NOMO-1 treated with DMSO at 0.1 percent for 48 hours (cell line): ENCODE measurements around the gene DIS3L2.

Source experiments
- DNase-seq: peaks from one replicate; lab custom pipeline; 2025; ENCODE audit not compliant: unreplicated experiment; lab: John Stamatoyannopoulos, UW

Gene DIS3L2

GRCh38 chr2:231955758-231956472 is 5.6 kb upstream of the DIS3L2 start:
- DNase-seq: no peak

- DNase-seq: no peak
These were observed 3.4 kb upstream of the DIS3L2 start for GRCh38 chr2:231957913-231958763.

GRCh38 chr2:231960810-231961348 is 634 bp upstream of the DIS3L2 start:
- DNase-seq: no peak

- peak; percentile 60 for DNase-seq
These were observed 3.6 kb downstream of the DIS3L2 start for GRCh38 chr2:231965102-231965501.

GRCh38 chr2:231966886-231967285 is 5.4 kb downstream of the DIS3L2 start:
- DNase-seq: no peak

- DNase-seq: no peak
These were observed 7.3 kb downstream of the DIS3L2 start for GRCh38 chr2:231968820-231969219.

- no peak for DNase-seq
These were observed 8.9 kb downstream of the DIS3L2 start for GRCh38 chr2:231970461-231970860.

GRCh38 chr2:231975001-231975400 is 13.5 kb downstream of the DIS3L2 start:
- no peak for DNase-seq

GRCh38 chr2:231977430-231977829 is 15.9 kb downstream of the DIS3L2 start:
- DNase-seq: no peak

- DNase-seq: no peak
These were observed 23.5 kb downstream of the DIS3L2 start for GRCh38 chr2:231984992-231985391.

- no peak for DNase-seq
These were observed 24.3 kb downstream of the DIS3L2 start for GRCh38 chr2:231985823-231986261.

GRCh38 chr2:231987124-231987727 is 25.7 kb downstream of the DIS3L2 start:
- DNase-seq: no peak

- DNase-seq: no peak
These were observed 26.8 kb downstream of the DIS3L2 start for GRCh38 chr2:231988179-231988866.

GRCh38 chr2:231991664-231992063 is 30.2 kb downstream of the DIS3L2 start:
- DNase-seq: no peak

- no peak for DNase-seq
These were observed 31.4 kb downstream of the DIS3L2 start for GRCh38 chr2:231992888-231993287.

- DNase-seq: no peak
These were observed 35.5 kb downstream of the DIS3L2 start for GRCh38 chr2:231996797-231997540.

GRCh38 chr2:231998046-231998445 is 36.5 kb downstream of the DIS3L2 start:
- DNase-seq: no peak

- DNase-seq: no peak
These were observed 38.9 kb downstream of the DIS3L2 start for GRCh38 chr2:232000439-232000838.

GRCh38 chr2:232001073-232001472 is 39.6 kb downstream of the DIS3L2 start:
- DNase-seq: no peak

- no peak for DNase-seq
These were observed 44.7 kb downstream of the DIS3L2 start for GRCh38 chr2:232006253-232006652.
